ENCODE results near the gene EXOC2.

The EXOC2 gene

DNA sequence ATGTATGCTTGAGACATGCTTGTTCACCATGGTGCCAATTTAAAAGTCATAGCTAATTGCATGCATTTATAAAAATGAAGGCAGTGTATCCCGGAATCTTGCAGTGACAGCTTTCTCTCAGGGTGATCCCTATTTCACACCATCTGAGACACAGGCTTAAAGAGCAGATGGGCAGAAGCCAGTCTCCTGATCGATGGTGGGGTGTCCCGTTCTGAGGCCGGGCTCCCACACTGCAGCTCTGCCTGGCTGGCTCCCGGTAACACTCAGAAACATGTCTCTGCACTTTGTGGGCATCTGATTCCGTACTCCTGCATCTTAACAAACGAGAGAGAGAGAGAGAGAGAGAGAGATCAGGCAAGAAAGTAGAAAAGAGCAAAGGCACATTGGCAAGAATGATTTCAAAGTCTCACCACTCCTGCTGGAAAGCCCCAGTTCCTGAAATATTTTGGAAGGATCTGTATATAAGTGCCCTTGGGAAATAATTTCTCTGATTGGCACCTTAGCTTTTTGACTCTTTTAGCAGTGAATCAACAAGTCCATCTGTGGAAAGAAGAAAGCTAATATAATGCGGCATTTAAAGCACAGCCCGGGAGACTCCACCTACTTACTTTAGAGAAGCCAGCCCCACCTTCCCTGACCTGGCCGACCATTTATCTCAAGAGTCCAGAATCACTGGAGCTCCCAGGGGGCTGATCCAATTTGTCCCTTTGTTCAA lies 36.8 kb upstream of the EXOC2 start:
- H3K4me3 ChIP-seq (ENCODE audit: low read depth, low read length): no peak overlapping the region
- TF ChIP-seq, protein P1, sequence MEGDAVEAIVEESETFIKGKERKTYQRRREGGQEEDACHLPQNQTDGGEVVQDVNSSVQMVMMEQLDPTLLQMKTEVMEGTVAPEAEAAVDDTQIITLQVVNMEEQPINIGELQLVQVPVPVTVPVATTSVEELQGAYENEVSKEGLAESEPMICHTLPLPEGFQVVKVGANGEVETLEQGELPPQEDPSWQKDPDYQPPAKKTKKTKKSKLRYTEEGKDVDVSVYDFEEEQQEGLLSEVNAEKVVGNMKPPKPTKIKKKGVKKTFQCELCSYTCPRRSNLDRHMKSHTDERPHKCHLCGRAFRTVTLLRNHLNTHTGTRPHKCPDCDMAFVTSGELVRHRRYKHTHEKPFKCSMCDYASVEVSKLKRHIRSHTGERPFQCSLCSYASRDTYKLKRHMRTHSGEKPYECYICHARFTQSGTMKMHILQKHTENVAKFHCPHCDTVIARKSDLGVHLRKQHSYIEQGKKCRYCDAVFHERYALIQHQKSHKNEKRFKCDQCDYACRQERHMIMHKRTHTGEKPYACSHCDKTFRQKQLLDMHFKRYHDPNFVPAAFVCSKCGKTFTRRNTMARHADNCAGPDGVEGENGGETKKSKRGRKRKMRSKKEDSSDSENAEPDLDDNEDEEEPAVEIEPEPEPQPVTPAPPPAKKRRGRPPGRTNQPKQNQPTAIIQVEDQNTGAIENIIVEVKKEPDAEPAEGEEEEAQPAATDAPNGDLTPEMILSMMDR (IDR thresholded peaks at IDR 0.05; ENCODE audit: low read depth, low read length): no peak

DNA sequence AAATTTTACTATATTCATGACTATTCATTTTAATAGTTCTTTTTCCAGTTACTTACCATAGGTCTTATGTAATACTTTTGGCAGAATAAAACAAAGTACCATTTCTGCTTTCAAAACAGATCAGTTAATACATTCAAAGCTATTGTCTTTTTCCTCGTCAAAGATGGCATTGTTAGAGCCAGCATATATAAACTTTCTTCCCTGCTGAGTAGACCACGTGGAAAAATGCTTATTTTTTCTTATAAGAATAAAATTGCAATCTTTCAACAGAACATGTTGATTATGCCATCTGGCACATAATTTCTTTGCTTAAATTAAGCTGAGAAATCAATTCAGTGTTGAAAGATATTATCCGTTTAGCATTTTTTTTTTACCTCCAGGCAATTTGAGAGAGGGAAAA lies 34.9 kb upstream of the EXOC2 start:
- TF ChIP-seq, protein P1 (IDR thresholded peaks at IDR 0.05; ENCODE audit: low read depth, low read length): no peak

DNA sequence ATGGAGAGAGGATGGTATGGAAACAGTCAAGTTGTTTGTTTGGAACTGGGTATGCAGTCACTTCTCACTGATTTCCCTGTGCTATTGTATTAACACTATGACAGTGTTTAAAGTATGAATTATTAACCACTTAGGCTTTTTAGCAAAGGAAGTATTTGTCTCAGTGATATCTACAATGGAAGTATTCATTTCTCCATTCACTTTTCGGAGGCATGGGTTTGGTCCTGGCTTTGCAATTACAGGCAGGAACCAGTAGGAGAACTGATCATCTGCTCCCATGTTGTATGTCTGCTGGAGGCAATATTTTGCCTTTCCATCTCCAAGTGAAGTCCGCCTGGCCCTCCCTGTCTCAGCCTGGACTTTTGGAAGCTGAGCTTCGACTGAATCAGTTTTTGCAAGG lies 30.6 kb upstream of the EXOC2 start:
- no peak overlapping the region for H3K4me3 ChIP-seq (ENCODE audit: low read depth, low read length)
- TF ChIP-seq, protein P1 (IDR thresholded peaks at IDR 0.05; ENCODE audit: low read depth, low read length): 0 out of 2 replicates have a peak, but pooled peaks have one; percentile 3

More for the DNA sequence above, 34.9 kb upstream of the EXOC2 start:
- H3K4me3 ChIP-seq (ENCODE audit: low read depth, low read length): no peak overlapping the region

DNA sequence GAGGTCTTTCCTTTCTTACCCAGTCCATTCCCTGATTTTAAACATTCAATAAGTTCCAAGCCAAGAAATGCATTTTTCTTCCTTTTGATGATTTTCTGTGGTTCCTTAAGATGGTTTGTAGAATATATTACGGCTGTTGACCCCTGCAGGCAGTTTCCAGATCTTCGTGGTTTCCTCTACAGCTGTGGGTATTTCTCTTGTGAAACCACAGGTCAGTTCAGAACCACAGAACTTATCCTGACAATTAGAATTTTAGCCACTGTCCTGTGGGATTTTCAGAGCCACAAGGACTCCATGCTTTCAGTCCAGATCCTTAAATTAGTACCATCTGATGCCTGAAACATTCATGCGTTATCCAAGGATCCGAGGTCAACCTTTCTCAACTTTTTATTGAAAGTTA lies 29.7 kb upstream of the EXOC2 start:
- TF ChIP-seq, protein P1 (IDR thresholded peaks at IDR 0.05; ENCODE audit: low read depth, low read length): no peak
- H3K4me3 ChIP-seq (ENCODE audit: low read depth, low read length): no peak overlapping the region

DNA sequence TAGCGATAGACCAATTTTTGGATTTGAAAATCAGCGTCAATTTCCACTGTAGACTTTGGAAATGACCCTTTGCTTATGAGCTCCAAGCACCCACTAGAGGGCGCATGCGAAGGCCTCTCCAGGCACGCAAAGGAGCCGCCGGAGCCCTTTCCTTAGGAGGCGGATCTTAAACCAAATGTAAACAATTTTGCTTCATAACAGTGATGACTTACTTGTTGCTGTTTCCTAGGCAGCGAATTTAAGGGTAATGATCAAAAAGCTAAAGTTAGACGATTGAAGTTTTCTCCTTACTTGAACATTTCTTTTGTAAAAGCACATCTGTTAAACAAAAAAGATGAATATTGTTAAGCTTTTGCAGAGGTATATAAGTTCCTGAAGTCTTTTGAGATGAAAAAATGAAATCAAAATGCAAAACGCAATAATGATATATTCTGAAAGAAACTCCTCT lies 29.2 kb upstream of the EXOC2 start:
- H3K4me3 ChIP-seq (ENCODE audit: low read depth, low read length): no peak overlapping the region
- TF ChIP-seq, protein P1 (IDR thresholded peaks at IDR 0.05; ENCODE audit: low read depth, low read length): peak; percentile 88

DNA sequence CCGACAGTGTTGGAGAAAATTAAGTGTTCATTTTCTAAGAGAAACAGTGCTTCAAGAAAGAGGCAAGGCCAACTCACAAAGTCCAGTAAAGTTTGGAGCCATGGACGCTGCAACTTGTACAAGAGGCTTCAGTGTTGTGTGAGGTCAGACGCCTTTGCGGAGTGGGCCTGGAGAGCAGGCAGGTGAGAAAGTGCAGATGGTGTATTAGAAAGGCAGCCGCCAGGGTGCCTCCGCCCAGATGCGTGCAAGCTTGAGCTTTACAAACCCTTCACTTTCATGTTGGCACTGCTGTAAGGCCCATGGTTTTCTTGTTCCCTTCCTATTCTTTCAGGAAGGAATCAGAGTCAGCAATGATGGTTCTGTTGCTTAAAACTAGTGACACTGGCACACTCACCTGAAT lies 25.4 kb upstream of the EXOC2 start:
- no peak overlapping the region for H3K4me3 ChIP-seq (ENCODE audit: low read depth, low read length)
- TF ChIP-seq, protein P1 (IDR thresholded peaks at IDR 0.05; ENCODE audit: low read depth, low read length): no peak

DNA sequence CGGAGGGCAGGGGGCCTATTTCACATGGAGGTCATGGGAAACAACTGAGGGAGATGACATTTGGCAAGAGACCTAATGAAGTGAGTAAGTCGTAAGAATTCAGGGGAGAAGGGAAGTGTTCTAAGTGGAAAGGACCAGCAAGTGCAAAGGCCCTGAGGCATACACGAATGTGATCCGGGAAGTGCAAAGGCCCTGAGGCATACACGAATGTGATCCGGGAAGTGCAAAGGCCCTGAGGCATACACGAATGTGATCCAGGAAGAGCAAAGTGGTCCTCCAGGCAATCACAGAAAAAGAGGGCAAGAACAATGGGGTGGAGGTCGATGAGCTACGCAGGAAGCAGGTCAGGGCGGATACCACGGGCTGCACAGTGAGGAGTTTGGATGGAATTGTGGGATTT lies 24.2 kb upstream of the EXOC2 start:
- TF ChIP-seq, protein P1 (IDR thresholded peaks at IDR 0.05; ENCODE audit: low read depth, low read length): no peak
- H3K4me3 ChIP-seq (ENCODE audit: low read depth, low read length): no peak overlapping the region

Measured in WI38 (cell line).